HUES64 (cell line): ENCODE measurements around the gene SPAM1. TPM values are rescaled to one million over a fixed set of nuclear protein-coding genes. Genes with fewer than 3 reads are reported as not detected.
"Not testable (repeated sequence)": the region's sequence is repeated elsewhere in the genome, so short reads cannot be mapped to it uniquely, and the experiment has no call there.

Experiments
- H3K27ac ChIP-seq: 2 replicates; pipeline ENCODE4 v1.7.0; 2013; ENCODE audit warnings: low read depth, low read length, inconsistent platforms
- H3K27me3 ChIP-seq: 2 replicates; pipeline ENCODE4 v1.6.1; 2013; ENCODE audit warnings: mild to moderate bottlenecking, low read length; ENCODE audit not compliant: insufficient read depth
- H3K36me3 ChIP-seq: 2 replicates; pipeline ENCODE4 v1.6.1; 2013; ENCODE audit warnings: mild to moderate bottlenecking, low read length; ENCODE audit not compliant: insufficient read depth
- H3K4me1 ChIP-seq: 2 replicates; pipeline ENCODE4 v1.6.1; 2013; ENCODE audit warnings: mild to moderate bottlenecking, low read length, moderate library complexity; ENCODE audit not compliant: insufficient read depth
- H3K4me3 ChIP-seq: 2 replicates; pipeline ENCODE4 v1.5.1; 2013; ENCODE audit warnings: mild to moderate bottlenecking, low read length, moderate library complexity
- H3K9ac ChIP-seq: 2 replicates; pipeline ENCODE4 v1.6.1; 2013; ENCODE audit warnings: mild to moderate bottlenecking, low read depth, low read length
- H3K9me3 ChIP-seq: 2 replicates; pipeline ENCODE4 v1.6.1; 2013; ENCODE audit warnings: low read depth, low read length; ENCODE audit not compliant: insufficient read depth
- WGBS: fragments of 150-250, 120-280 bp; methylation state at CpG from one replicate; pipeline ENCODE4 v1.1.7; 2013; ENCODE audit warnings: missing lambda C conversion rate; 5-methylcytosine and 5-hydroxymethylcytosine counted together
- polyA plus RNA-seq, 2 experiments: library from polyadenylated mRNA; stranded (reverse); fragments of 50-300 nt; gene quantifications; one replicate each; pipeline ENCODE4 v1.2.3, GENCODE V29; 2013

The SPAM1 gene
- polyA plus RNA-seq (2013, experiment 1 of 2), result not detected
- not detected for polyA plus RNA-seq (2013, experiment 2 of 2)

GRCh38 chr7:123924941-123925340 is at the start of gene SPAM1:
Gene SPAM1, plus strand, starts transcription at chr7:123925241. Its CDS starts 28,330 bp downstream, at chr7:123953571.
- no peak within 1 kb of the TSS for H3K4me3 ChIP-seq
- H3K36me3 ChIP-seq, result no peaks in the 10 kb centered on the region
- peaks cover 12% of the 10 kb centered on the region for H3K4me1 ChIP-seq

GRCh38 chr7:123876557-123877256 is 48.3 kb upstream of the SPAM1 start:
- Histone ChIP-seq H3K4me3 (no peak overlapping the region), H3K4me1 (0 out of 2 replicates have a peak, but pooled peaks cover 4% of the 10 kb centered on the region), H3K27me3 (no peaks in the 10 kb centered on the region), H3K9ac (no peak overlapping the region), H3K9me3 (no peaks in the 10 kb centered on the region), H3K27ac (no peak overlapping the region), H3K36me3 (no peaks in the 10 kb centered on the region)
- WGBS, result 89% methylated on average over 7 of the region's 7 CpGs

More at GRCh38 chr7:123924941-123925340, at the start of gene SPAM1:
- no peak within 1 kb of the TSS for H3K9ac ChIP-seq
- no peaks in the 10 kb centered on the region for H3K9me3 ChIP-seq
- H3K27ac ChIP-seq, result no peak within 1 kb of the TSS
- no peaks in the 10 kb centered on the region for H3K27me3 ChIP-seq

- no peaks in the 10 kb centered on the region for H3K9me3 ChIP-seq
- H3K4me1 ChIP-seq, result no peaks in the 10 kb centered on the region
- H3K36me3 ChIP-seq, result no peaks in the 10 kb centered on the region
- WGBS, result 93% methylated on average over 4 of the region's 4 CpGs
- no peaks in the 10 kb centered on the region for H3K27me3 ChIP-seq
- H3K27ac ChIP-seq, result no peak overlapping the region
- H3K4me3 ChIP-seq, result no peak overlapping the region
- H3K9ac ChIP-seq, result no peak overlapping the region
These were observed 45.4 kb upstream of the SPAM1 start for GRCh38 chr7:123879628-123880027.

- H3K27me3 ChIP-seq, result no peaks in the 10 kb centered on the region
- H3K9me3 ChIP-seq, result no peaks in the 10 kb centered on the region
- no peak overlapping the region for H3K9ac ChIP-seq
- H3K4me3 ChIP-seq, result no peak overlapping the region
- no peak overlapping the region for H3K27ac ChIP-seq
- WGBS, result no CpG with 5 or more reads among the region's 2 CpGs
- no peaks in the 10 kb centered on the region for H3K36me3 ChIP-seq
- H3K4me1 ChIP-seq, result no peaks in the 10 kb centered on the region
These were observed 43.7 kb upstream of the SPAM1 start for GRCh38 chr7:123881300-123881699.

- H3K4me3 ChIP-seq, result no peak overlapping the region
- H3K27me3 ChIP-seq, result no peaks in the 10 kb centered on the region
- no peak overlapping the region for H3K27ac ChIP-seq
- H3K9me3 ChIP-seq, result no peaks in the 10 kb centered on the region
- no peaks in the 10 kb centered on the region for H3K4me1 ChIP-seq
- no peaks in the 10 kb centered on the region for H3K36me3 ChIP-seq
- H3K9ac ChIP-seq, result no peak overlapping the region
These were observed 41.9 kb upstream of the SPAM1 start for GRCh38 chr7:123883154-123883553.

GRCh38 chr7:123888192-123888591 is 36.8 kb upstream of the SPAM1 start:
- no peak overlapping the region for H3K27ac ChIP-seq
- no peak overlapping the region for H3K4me3 ChIP-seq
- no peaks in the 10 kb centered on the region for H3K27me3 ChIP-seq
- H3K36me3 ChIP-seq, result no peaks in the 10 kb centered on the region
- peaks cover 8% of the 10 kb centered on the region for H3K9me3 ChIP-seq
- H3K9ac ChIP-seq, result no peak overlapping the region
- H3K4me1 ChIP-seq, result no peaks in the 10 kb centered on the region

GRCh38 chr7:123894753-123895152 is 30.3 kb upstream of the SPAM1 start:
- not testable (repeated sequence) for H3K36me3 ChIP-seq, H3K9ac ChIP-seq, H3K4me1 ChIP-seq, H3K4me3 ChIP-seq, H3K27me3 ChIP-seq, H3K27ac ChIP-seq
- WGBS, result 95% methylated on average over 10 of the region's 10 CpGs
- peaks cover 20% of the 10 kb centered on the region for H3K9me3 ChIP-seq

GRCh38 chr7:123901101-123901500 is 23.9 kb upstream of the SPAM1 start:
- H3K27ac ChIP-seq, result no peak overlapping the region
- H3K9me3 ChIP-seq, result peaks cover 28% of the 10 kb centered on the region
- no peaks in the 10 kb centered on the region for H3K4me1 ChIP-seq
- no peaks in the 10 kb centered on the region for H3K36me3 ChIP-seq
- no peak overlapping the region for H3K9ac ChIP-seq
- WGBS, result 80% methylated on average over 1 of the region's 1 CpG
- H3K27me3 ChIP-seq, result no peaks in the 10 kb centered on the region
- H3K4me3 ChIP-seq, result no peak overlapping the region

- Histone ChIP-seq H3K9me3 (peaks cover 32% of the 10 kb centered on the region), H3K27ac (no peak overlapping the region), H3K4me3 (no peak overlapping the region), H3K4me1 (peaks cover 4% of the 10 kb centered on the region; the same call in 1 of the 2 replicates), H3K36me3 (no peaks in the 10 kb centered on the region), H3K9ac (no peak overlapping the region), H3K27me3 (no peaks in the 10 kb centered on the region)
These were observed 19.3 kb upstream of the SPAM1 start for GRCh38 chr7:123905714-123906113.

GRCh38 chr7:123916240-123916724 is 8.8 kb upstream of the SPAM1 start:
- Histone ChIP-seq H3K9ac (no peak overlapping the region), H3K4me3 (no peak overlapping the region), H3K27ac (no peak overlapping the region), H3K27me3 (no peaks in the 10 kb centered on the region), H3K9me3 (no peaks in the 10 kb centered on the region), H3K36me3 (no peaks in the 10 kb centered on the region), H3K4me1 (peaks cover 4% of the 10 kb centered on the region; the same call in 1 of the 2 replicates)
- WGBS, result 18% methylated on average over 1 of the region's 2 CpGs

GRCh38 chr7:123917878-123918277 is 7.2 kb upstream of the SPAM1 start:
- Histone ChIP-seq H3K36me3 (no peaks in the 10 kb centered on the region), H3K27ac (no peak overlapping the region), H3K4me3 (no peak overlapping the region), H3K9ac (no peak overlapping the region), H3K27me3 (no peaks in the 10 kb centered on the region), H3K4me1 (peaks cover 4% of the 10 kb centered on the region; the same call in 1 of the 2 replicates), H3K9me3 (no peaks in the 10 kb centered on the region)
- WGBS, result 95% methylated on average over 12 of the region's 12 CpGs
